Uterus (tissue), 2 donors: ENCODE data around the gene ADPRM.

Experiments
- POLR2A ChIP-seq, 2 donors: fragments of 450-650 bp; IDR thresholded peaks; one replicate each; pipeline ENCODE4 v1.6.1; 2016; ENCODE audit warnings: antibody characterized with exemption in 2 of 2, mild to moderate bottlenecking in 1 of 2, moderate library complexity in 1 of 2
- TF ChIP-seq, protein P1 (sequence below), 4 experiments: fragments of 200-600 bp in 2 of 4; fragments of 450-650 bp in 2 of 4; sonication (generic) in 2 of 4; IDR thresholded peaks; one replicate each; pipeline ENCODE4 v1.5.1; 2016 to 2019; ENCODE audit warnings: antibody characterized with exemption in 4 of 4, mild to moderate bottlenecking in 2 of 4, moderate library complexity in 1 of 4

- TF ChIP-seq, protein P1, sequence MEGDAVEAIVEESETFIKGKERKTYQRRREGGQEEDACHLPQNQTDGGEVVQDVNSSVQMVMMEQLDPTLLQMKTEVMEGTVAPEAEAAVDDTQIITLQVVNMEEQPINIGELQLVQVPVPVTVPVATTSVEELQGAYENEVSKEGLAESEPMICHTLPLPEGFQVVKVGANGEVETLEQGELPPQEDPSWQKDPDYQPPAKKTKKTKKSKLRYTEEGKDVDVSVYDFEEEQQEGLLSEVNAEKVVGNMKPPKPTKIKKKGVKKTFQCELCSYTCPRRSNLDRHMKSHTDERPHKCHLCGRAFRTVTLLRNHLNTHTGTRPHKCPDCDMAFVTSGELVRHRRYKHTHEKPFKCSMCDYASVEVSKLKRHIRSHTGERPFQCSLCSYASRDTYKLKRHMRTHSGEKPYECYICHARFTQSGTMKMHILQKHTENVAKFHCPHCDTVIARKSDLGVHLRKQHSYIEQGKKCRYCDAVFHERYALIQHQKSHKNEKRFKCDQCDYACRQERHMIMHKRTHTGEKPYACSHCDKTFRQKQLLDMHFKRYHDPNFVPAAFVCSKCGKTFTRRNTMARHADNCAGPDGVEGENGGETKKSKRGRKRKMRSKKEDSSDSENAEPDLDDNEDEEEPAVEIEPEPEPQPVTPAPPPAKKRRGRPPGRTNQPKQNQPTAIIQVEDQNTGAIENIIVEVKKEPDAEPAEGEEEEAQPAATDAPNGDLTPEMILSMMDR (IDR thresholded peaks at IDR 0.05) = no peak
- TF ChIP-seq POLR2A (IDR thresholded peaks at IDR 0.05) = no peak
These were observed 49.0 kb upstream of the ADPRM start for GRCh38 chr17:10648381-10648780.
